Progenitor cell of endocrine pancreas (in vitro differentiated cells): Measurements from ENCODE around the gene INAFM2. TPM values are rescaled to one million over a fixed set of nuclear protein-coding genes. Genes with fewer than 3 reads are reported as not detected.

Source experiments
- DNase-seq: peaks from one replicate; pipeline ENCODE4 v3.0.0; 2021; ENCODE audit warnings: low spot score; ENCODE audit not compliant: unreplicated experiment
- H3K27ac Mint-ChIP-seq: 2 replicates; pipeline ENCODE4 v1.8.0; 2021; ENCODE audit warnings: mild to moderate bottlenecking, moderate library complexity, mixed read lengths
- H3K27me3 Mint-ChIP-seq: 2 replicates; pipeline ENCODE4 v1.8.0; 2021; ENCODE audit warnings: mixed read lengths
- H3K36me3 Mint-ChIP-seq: 2 replicates; pipeline ENCODE4 v1.8.0; 2022; ENCODE audit warnings: mixed read lengths; ENCODE audit not compliant: insufficient read depth
- H3K4me1 Mint-ChIP-seq: 2 replicates; pipeline ENCODE4 v1.8.0; 2021; ENCODE audit warnings: low read depth, mixed read lengths
- H3K4me3 Mint-ChIP-seq: 2 replicates; pipeline ENCODE4 v1.8.0; 2021; ENCODE audit warnings: low read depth, mild to moderate bottlenecking, moderate library complexity, mixed read lengths
- H3K9me3 Mint-ChIP-seq: 2 replicates; pipeline ENCODE4 v1.8.0; 2021; ENCODE audit warnings: low read depth, mixed read lengths
- CTCF ChIP-seq: fragments of 200-600 bp; sonication (generic); IDR thresholded peaks from one replicate; pipeline ENCODE4 v1.5.0; 2021; ENCODE audit warnings: antibody characterized with exemption, mild to moderate bottlenecking; ENCODE audit not compliant: unreplicated experiment
- total RNA-seq: library from RNA; stranded (reverse); gene quantifications from 2 replicates; pipeline ENCODE4 v1.2.1, GENCODE V29; 2021

Gene INAFM2
- total RNA-seq, 1 donor from 2014 or later, result 14.9 TPM

- H3K27ac Mint-ChIP-seq, result no peak overlapping the region
- H3K4me1 Mint-ChIP-seq, result peaks cover 1% of the 10 kb centered on the region
- H3K27me3 Mint-ChIP-seq, result peaks cover 68% of the 10 kb centered on the region
- TF ChIP-seq CTCF, result no peak
- DNase-seq, result no peak
- H3K9me3 Mint-ChIP-seq, result no peaks in the 10 kb centered on the region
- H3K4me3 Mint-ChIP-seq, result no peak overlapping the region
- no peaks in the 10 kb centered on the region for H3K36me3 Mint-ChIP-seq
Measured at GRCh38 chr15:40312370-40313158, 10.9 kb upstream of the INAFM2 start.

- H3K27me3 Mint-ChIP-seq, result peaks cover 72% of the 10 kb centered on the region
- TF ChIP-seq CTCF, result no peak
- no peak overlapping the region for H3K4me3 Mint-ChIP-seq
- H3K4me1 Mint-ChIP-seq, result peaks cover 1% of the 10 kb centered on the region
- H3K9me3 Mint-ChIP-seq, result no peaks in the 10 kb centered on the region
- no peak for DNase-seq
- H3K27ac Mint-ChIP-seq, result no peak overlapping the region
- H3K36me3 Mint-ChIP-seq, result no peaks in the 10 kb centered on the region
Measured at GRCh38 chr15:40313531-40314398, 9.7 kb upstream of the INAFM2 start.

DNA sequence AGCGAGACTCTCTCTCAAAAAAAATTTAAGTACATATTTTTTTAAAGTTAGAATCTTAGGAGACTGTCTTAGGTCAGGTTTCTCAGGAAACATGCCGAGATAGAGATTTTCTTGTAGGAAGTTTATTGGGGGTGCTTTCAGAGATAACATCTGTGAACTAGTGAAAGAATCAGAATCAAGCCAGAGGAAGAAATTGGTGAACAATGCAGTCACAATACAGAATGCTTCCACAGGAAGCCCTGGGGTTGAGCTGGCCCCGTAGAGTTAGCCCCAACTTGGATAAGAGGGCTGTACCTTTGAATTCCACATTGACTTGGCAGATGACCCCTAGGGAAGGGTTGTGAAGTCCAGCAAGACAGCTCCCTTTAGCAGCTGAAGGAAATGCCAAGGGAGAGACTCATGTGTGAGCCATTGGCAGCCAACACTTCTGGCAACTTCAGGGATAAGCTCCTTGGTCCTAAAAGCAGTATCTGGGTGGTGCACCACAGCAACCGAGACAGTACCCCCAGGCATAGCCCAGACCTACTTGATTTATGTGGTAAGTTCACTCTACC lies 8.7 kb upstream of the INAFM2 start:
- Mint-ChIP-seq H3K27me3 (peaks cover 69% of the 10 kb centered on the region), H3K4me3 (no peak overlapping the region), H3K4me1 (no peaks in the 10 kb centered on the region), H3K36me3 (no peaks in the 10 kb centered on the region), H3K9me3 (no peaks in the 10 kb centered on the region), H3K27ac (no peak overlapping the region)
- no peak for DNase-seq
- no peak for TF ChIP-seq CTCF

DNA sequence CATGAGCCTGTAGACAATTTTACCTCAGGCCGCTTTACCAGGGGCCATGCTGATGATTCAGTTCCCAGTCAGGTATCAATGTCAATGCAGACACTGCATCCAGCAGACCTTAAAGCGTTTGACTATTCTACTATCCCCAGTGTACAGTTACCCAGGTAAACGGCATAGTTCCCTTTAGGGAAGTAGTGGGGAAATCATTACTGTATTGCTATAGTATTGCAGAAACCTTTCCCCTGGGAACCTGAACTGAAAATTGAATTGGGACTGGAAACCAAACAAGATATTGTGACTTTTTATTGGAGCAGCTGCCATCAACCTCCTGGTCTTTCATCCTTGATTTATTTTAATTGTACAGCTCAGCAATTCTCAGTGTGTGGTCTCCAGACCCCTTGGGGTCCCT lies 6.6 kb upstream of the INAFM2 start:
- DNase-seq, result no peak
- no peaks in the 10 kb centered on the region for H3K4me1 Mint-ChIP-seq
- H3K27ac Mint-ChIP-seq, result no peak overlapping the region
- H3K36me3 Mint-ChIP-seq, result no peaks in the 10 kb centered on the region
- H3K4me3 Mint-ChIP-seq, result no peak overlapping the region
- TF ChIP-seq CTCF, result no peak
- H3K27me3 Mint-ChIP-seq, result peaks cover 69% of the 10 kb centered on the region
- peaks cover 4% of the 10 kb centered on the region for H3K9me3 Mint-ChIP-seq

- H3K27ac Mint-ChIP-seq, result no peak overlapping the region
- no peaks in the 10 kb centered on the region for H3K36me3 Mint-ChIP-seq
- peaks cover 4% of the 10 kb centered on the region for H3K9me3 Mint-ChIP-seq
- no peak for TF ChIP-seq CTCF
- no peaks in the 10 kb centered on the region for H3K4me1 Mint-ChIP-seq
- DNase-seq, result no peak
- no peak overlapping the region for H3K4me3 Mint-ChIP-seq
- H3K27me3 Mint-ChIP-seq, result peaks cover 69% of the 10 kb centered on the region
Measured at GRCh38 chr15:40317580-40317979, 5.9 kb upstream of the INAFM2 start.
